SW480 (cell line): ENCODE measurements around the gene KIF5C.

Experiments
- DNase-seq: peaks from one replicate; pipeline ENCODE4 v3.0.0-alpha.2; 2016; ENCODE audit warnings: low spot score

Gene KIF5C

GRCh38 chr2:148888003-148888501 is 13.0 kb downstream of the KIF5C start:
- DNase-seq = no peak

- no peak for DNase-seq
Measured at GRCh38 chr2:148888986-148889385, 14.0 kb downstream of the KIF5C start.

- DNase-seq = no peak
Measured at GRCh38 chr2:148893906-148894305, 18.9 kb downstream of the KIF5C start.

- no peak for DNase-seq
Measured at GRCh38 chr2:148896136-148896535, 21.1 kb downstream of the KIF5C start.

- DNase-seq = no peak
Measured at GRCh38 chr2:148899638-148900318, 24.8 kb downstream of the KIF5C start.

- no peak for DNase-seq
Measured at GRCh38 chr2:148900350-148900837, 25.4 kb downstream of the KIF5C start.

- DNase-seq = no peak
Measured at GRCh38 chr2:148901142-148901541, 26.1 kb downstream of the KIF5C start.

- no peak for DNase-seq
Measured at GRCh38 chr2:148902798-148903197, 27.8 kb downstream of the KIF5C start.

- no peak for DNase-seq
Measured at GRCh38 chr2:148903294-148903693, 28.3 kb downstream of the KIF5C start.

GRCh38 chr2:148903979-148904378 is 29.0 kb downstream of the KIF5C start:
- no peak for DNase-seq

GRCh38 chr2:148906124-148906523 is 31.1 kb downstream of the KIF5C start:
- no peak for DNase-seq

GRCh38 chr2:148907085-148907785 is 32.2 kb downstream of the KIF5C start:
- DNase-seq = no peak

GRCh38 chr2:148909114-148909513 is 34.1 kb downstream of the KIF5C start:
- DNase-seq = no peak

GRCh38 chr2:148913061-148913460 is 38.0 kb downstream of the KIF5C start:
- no peak for DNase-seq

- no peak for DNase-seq
Measured at GRCh38 chr2:148913492-148913891, 38.5 kb downstream of the KIF5C start.

- no peak for DNase-seq
Measured at GRCh38 chr2:148914463-148914862, 39.4 kb downstream of the KIF5C start.

GRCh38 chr2:148917431-148917830 is 42.4 kb downstream of the KIF5C start:
- DNase-seq = no peak

- DNase-seq = no peak
Measured at GRCh38 chr2:148918554-148918953, 43.5 kb downstream of the KIF5C start.

- DNase-seq = no peak
Measured at GRCh38 chr2:148920559-148920958, 45.5 kb downstream of the KIF5C start.

- DNase-seq = no peak
Measured at GRCh38 chr2:148922062-148922461, 47.0 kb downstream of the KIF5C start.

GRCh38 chr2:148922776-148923475 is 47.9 kb downstream of the KIF5C start:
- no peak for DNase-seq

GRCh38 chr2:148924514-148925178 is 49.6 kb downstream of the KIF5C start:
- DNase-seq = no peak
